Measurements from ENCODE around the gene SCML1. TPM values are rescaled to one million over a fixed set of nuclear protein-coding genes. Genes with fewer than 3 reads are reported as not detected.

Gene SCML1
- total RNA-seq, 4 donors from 2014 or later, result 3.4 to 12.4 (median 7.8) TPM

DNA sequence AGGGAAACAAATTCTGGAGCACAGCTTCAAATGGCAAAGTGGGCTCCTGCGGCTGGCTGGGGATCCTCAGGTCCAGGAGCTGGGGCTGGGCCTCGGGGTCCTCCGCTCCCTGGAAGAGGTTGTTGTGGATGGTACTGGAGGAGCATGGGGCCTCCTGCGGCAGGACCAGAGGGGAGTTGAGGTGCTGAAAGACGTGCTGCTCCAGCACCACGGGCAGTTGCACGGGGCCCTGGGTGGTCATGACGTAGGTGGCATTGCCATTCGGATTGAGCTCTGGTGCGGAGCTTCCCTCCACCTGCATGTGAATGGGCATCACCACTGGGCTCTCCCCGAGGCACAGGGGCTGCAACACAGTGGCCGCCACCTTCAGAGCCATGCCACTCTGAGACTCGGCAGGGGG, 64.1 kb downstream of the SCML1 start:
- WGBS, 2 donors (ENCODE audit: low coverage in 1 of 2), result 90% methylated on average over 3 of the region's 13 CpGs; no CpG with 5 or more reads in 1 of the 2 donors
- Histone ChIP-seq H3K9me3 (no peaks in the 10 kb centered on the region), H3K4me3 (no peak overlapping the region), H3K27ac (no peak overlapping the region), H3K36me3 (peaks cover 0 to 15% of the 10 kb centered on the region in 2 donors), H3K4me1 (no peaks in the 10 kb centered on the region), H3K27me3 (no peaks in the 10 kb centered on the region)
- ATAC-seq, result no peak
- no peak for TF ChIP-seq POLR2A (IDR thresholded peaks at IDR 0.05)
- no peak for TF ChIP-seq CTCF (IDR thresholded peaks at IDR 0.05)
- TF ChIP-seq POLR2AphosphoS5 (IDR thresholded peaks at IDR 0.05), result no peak
- TF ChIP-seq EP300 (IDR thresholded peaks at IDR 0.05), result no peak

DNA sequence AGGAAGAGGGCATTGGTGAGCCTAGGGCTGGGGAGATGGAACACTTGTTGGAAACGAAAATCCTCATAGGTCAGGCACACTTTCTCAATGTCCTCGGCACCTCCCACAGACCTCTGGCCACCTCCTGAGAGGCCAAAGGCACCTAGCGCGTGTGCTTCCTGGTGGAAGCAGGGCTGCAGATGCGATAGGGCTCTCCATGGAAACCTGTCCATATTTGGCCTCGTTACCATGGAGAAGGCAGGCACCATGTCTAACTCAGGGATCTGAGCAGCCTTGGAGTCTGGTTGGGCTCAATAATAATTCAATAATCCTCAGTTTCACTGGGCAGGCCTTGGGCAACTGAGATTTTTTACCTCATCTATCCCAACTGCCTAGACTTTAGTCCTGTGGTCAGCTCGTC, 65.5 kb downstream of the SCML1 start:
- Histone ChIP-seq H3K9me3 (no peaks in the 10 kb centered on the region), H3K27me3 (no peaks in the 10 kb centered on the region), H3K4me3 (no peak overlapping the region), H3K36me3 (peaks cover 0 to 15% of the 10 kb centered on the region in 2 donors), H3K27ac (no peak overlapping the region), H3K4me1 (no peaks in the 10 kb centered on the region)
- 70 to 80% methylated on average over 1 to 2 of the region's 7 CpGs for WGBS, 2 donors (ENCODE audit: low coverage in 1 of 2)
- TF ChIP-seq CTCF (IDR thresholded peaks at IDR 0.05) (no peak), EP300 (IDR thresholded peaks at IDR 0.05) (no peak), POLR2A (IDR thresholded peaks at IDR 0.05) (no peak), POLR2AphosphoS5 (IDR thresholded peaks at IDR 0.05) (no peak)
- no peak for ATAC-seq

DNA sequence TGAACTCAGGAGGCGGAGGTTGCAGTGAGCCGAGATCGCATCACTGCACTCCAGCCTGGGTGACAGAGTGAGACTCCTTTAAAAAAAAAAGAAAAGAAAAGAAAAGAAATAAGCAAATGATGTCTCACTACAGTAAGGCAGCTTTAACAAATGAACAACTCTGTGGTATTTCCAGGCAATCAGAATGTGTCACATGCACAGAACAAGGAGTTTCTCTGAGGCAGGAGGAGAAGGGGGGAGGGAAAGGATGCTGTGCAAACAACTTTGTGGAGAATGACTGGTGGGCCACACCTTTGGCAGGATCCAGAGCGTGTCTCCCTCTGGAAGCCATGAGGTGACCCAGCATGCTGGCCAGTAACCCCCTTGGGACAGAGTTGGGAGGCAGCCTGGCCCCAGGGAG, 66.2 kb downstream of the SCML1 start:
- Histone ChIP-seq H3K4me3 (no peak overlapping the region), H3K4me1 (no peaks in the 10 kb centered on the region), H3K27ac (no peak overlapping the region), H3K9me3 (no peaks in the 10 kb centered on the region), H3K27me3 (no peaks in the 10 kb centered on the region), H3K36me3 (peaks cover 0 to 15% of the 10 kb centered on the region in 2 donors)
- ATAC-seq, result no peak
- 67% methylated on average over 1 of the region's 4 CpGs; no CpG with 5 or more reads in 1 of the 2 donors for WGBS, 2 donors (ENCODE audit: low coverage in 1 of 2)
- TF ChIP-seq POLR2AphosphoS5 (IDR thresholded peaks at IDR 0.05) (no peak), EP300 (IDR thresholded peaks at IDR 0.05) (no peak)

Other genes with a start within 250 kb of the SCML1 start
- gene RAI2, start 123.8 kb downstream of the SCML1 start, total RNA-seq, result 10 to 100 TPM; 21.7 to 35.4 (median 26.8) TPM